Omental fat pad (tissue), 4 donors: ENCODE measurements around the gene HIF1A. TPM values are rescaled to one million over a fixed set of nuclear protein-coding genes. Genes with fewer than 3 reads are reported as not detected.
"Not testable (repeated sequence)": the region's sequence is repeated elsewhere in the genome, so short reads cannot be mapped to it uniquely, and the experiment has no call there.

ENCODE experiments used
- ATAC-seq: fragments of 150-250 bp; one replicate; pipeline ENCODE4 v1.9.1; 2016; ENCODE audit warnings: mild to moderate bottlenecking, moderate library complexity; ENCODE audit not compliant: low FRiP score
- DNase-seq: peaks from one replicate; pipeline ENCODE4 v3.0.0-alpha.2; 2019; ENCODE audit warnings: low spot score
- total RNA-seq, 4 donors: library from RNA; depleted of rRNA; stranded (reverse); fragments of >200 nt; gene quantifications; one replicate each; pipeline ENCODE4 v1.1.0, GENCODE V29; 2016
- TF ChIP-seq, protein P1 (sequence below), 3 donors: fragments of 450-650 bp; IDR thresholded peaks; one replicate each; pipeline ENCODE4 v1.5.1; 2016 to 2017; ENCODE audit warnings: antibody characterized with exemption in 3 of 3, mild to moderate bottlenecking in 3 of 3, moderate library complexity in 2 of 3

HIF1A gene
- total RNA-seq, 4 donors from 2014 or later = 95.2 to 550 (median 159) TPM

GRCh38 chr14:61750708-61751474 lies 55.6 kb downstream of the HIF1A start:
- DNase-seq = peak; percentile 50
- TF ChIP-seq, protein P1, sequence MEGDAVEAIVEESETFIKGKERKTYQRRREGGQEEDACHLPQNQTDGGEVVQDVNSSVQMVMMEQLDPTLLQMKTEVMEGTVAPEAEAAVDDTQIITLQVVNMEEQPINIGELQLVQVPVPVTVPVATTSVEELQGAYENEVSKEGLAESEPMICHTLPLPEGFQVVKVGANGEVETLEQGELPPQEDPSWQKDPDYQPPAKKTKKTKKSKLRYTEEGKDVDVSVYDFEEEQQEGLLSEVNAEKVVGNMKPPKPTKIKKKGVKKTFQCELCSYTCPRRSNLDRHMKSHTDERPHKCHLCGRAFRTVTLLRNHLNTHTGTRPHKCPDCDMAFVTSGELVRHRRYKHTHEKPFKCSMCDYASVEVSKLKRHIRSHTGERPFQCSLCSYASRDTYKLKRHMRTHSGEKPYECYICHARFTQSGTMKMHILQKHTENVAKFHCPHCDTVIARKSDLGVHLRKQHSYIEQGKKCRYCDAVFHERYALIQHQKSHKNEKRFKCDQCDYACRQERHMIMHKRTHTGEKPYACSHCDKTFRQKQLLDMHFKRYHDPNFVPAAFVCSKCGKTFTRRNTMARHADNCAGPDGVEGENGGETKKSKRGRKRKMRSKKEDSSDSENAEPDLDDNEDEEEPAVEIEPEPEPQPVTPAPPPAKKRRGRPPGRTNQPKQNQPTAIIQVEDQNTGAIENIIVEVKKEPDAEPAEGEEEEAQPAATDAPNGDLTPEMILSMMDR (IDR thresholded peaks at IDR 0.05) = no peak
- peak; percentile 93 for ATAC-seq

DNA sequence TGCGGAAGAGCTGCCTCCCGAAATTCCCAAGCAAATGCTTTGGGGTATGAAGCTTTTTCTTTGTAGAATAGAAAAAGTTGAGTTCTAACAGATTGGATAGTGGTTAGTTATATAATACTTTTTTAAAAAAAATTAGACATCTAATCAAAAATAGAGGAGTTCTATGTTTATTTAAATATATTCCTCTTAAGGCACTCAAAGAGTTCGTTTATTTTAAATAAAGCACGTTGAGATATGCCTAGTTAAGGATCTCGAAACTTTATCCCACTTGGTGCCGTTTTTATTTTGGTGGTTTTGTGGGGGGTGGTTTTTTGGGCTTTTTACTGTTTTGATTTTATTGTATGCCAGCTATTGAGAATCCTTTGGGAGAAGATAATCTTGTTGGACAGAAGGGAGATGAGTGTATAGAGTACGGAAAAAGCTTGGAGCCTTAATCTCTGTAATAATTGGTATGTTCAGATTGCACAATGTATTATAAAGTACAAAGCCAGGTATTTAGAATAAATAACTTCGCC lies 56.2 kb downstream of the HIF1A start:
- ATAC-seq (no peak), DNase-seq (no peak)
- TF ChIP-seq, protein P1 (IDR thresholded peaks at IDR 0.05) = no peak

- ATAC-seq = peak; percentile 45
Observed at GRCh38 chr14:61752626-61753025, 57.3 kb downstream of the HIF1A start.

DNA sequence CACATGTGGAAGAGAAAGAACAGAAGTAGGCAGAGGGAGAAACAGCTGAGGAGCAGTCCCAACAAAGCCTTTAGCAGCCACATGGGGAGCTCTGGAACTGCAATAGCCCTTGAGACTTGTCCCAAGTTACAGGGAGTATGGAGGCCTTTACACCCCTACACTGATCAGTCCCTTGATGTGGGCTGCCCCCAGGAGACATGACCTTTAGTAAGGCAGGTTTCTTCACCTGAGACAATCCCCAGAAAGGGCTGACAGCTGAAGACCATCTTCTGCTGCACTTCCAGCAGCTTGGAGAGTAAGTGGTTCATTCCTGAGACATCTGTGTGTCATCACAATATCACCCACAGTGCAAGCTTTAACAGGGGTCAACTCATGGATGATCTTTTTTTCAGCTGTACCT lies 58.3 kb downstream of the HIF1A start:
- ATAC-seq = no peak
- DNase-seq = no peak
- TF ChIP-seq, protein P1 (IDR thresholded peaks at IDR 0.05) = no peak

More at GRCh38 chr14:61752626-61753025, 57.3 kb downstream of the HIF1A start:
- no peak for DNase-seq
- TF ChIP-seq, protein P1 (IDR thresholded peaks at IDR 0.05) = no peak

GRCh38 chr14:61754627-61755381 lies 59.5 kb downstream of the HIF1A start:
- TF ChIP-seq, protein P1 (IDR thresholded peaks at IDR 0.05) = no peak
- no peak for ATAC-seq
- no peak for DNase-seq

- ATAC-seq, DNase-seq: not testable (repeated sequence)
Observed at GRCh38 chr14:61755382-61755742, 60.0 kb downstream of the HIF1A start.

- ATAC-seq = no peak
- DNase-seq = no peak
- TF ChIP-seq, protein P1 (IDR thresholded peaks at IDR 0.05) = no peak
Observed at GRCh38 chr14:61756135-61756534, 60.8 kb downstream of the HIF1A start.
